DND-41 (cell line): ENCODE data around the gene PAIP2.

Experiments used
- EZH2 ChIP-seq: IDR thresholded peaks from 3 replicates; pipeline ENCODE4 v1.6.1; 2012; ENCODE audit warnings: borderline replicate concordance, low read depth, mild to moderate bottlenecking, moderate library complexity, low read length, inconsistent platforms; ENCODE audit not compliant: severe bottlenecking
- TF ChIP-seq, protein P1 (sequence below): IDR thresholded peaks from 2 replicates; pipeline ENCODE4 v1.5.1; 2012; ENCODE audit warnings: borderline replicate concordance, low read length, moderate library complexity, mild to moderate bottlenecking; ENCODE audit not compliant: poor library complexity, severe bottlenecking; ENCODE audit errors: extremely low read depth

DNA sequence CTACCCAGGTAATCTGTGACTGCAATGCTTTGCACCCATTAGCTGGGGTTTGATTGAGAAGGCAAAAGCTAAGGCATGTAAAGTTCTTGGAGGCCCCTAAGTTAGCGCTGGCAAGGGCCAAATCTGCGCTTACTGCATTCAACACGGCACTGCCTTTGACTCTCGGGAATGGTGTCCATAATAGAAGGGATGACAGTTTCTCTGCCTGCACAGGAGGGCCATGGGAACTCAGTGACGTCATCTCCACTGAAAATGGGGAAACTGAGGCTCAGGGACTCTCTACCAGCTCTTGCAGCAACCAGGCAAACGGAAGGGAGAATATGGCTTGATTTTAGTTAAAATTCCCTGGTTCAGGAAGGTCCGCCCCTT is 61.7 kb downstream of the PAIP2 start:
- TF ChIP-seq, protein P1, sequence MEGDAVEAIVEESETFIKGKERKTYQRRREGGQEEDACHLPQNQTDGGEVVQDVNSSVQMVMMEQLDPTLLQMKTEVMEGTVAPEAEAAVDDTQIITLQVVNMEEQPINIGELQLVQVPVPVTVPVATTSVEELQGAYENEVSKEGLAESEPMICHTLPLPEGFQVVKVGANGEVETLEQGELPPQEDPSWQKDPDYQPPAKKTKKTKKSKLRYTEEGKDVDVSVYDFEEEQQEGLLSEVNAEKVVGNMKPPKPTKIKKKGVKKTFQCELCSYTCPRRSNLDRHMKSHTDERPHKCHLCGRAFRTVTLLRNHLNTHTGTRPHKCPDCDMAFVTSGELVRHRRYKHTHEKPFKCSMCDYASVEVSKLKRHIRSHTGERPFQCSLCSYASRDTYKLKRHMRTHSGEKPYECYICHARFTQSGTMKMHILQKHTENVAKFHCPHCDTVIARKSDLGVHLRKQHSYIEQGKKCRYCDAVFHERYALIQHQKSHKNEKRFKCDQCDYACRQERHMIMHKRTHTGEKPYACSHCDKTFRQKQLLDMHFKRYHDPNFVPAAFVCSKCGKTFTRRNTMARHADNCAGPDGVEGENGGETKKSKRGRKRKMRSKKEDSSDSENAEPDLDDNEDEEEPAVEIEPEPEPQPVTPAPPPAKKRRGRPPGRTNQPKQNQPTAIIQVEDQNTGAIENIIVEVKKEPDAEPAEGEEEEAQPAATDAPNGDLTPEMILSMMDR = no peak
- TF ChIP-seq EZH2 = no peak
